Fibroblast of mammary gland (primary cell): ENCODE data around the gene TM9SF4.

ENCODE experiments used
- DNase-seq: peaks from one replicate; pipeline ENCODE4 v3.0.0-alpha.2; 2010; ENCODE audit warnings: low read depth
- H3K4me3 ChIP-seq: 2 replicates; pipeline ENCODE4 v1.5.1; 2011; ENCODE audit warnings: low read depth, mild to moderate bottlenecking, low read length, moderate library complexity; ENCODE audit not compliant: control insufficient read depth
- CTCF ChIP-seq: conservative IDR thresholded peaks from 2 replicates; pipeline ENCODE4 v1.5.1; 2011; ENCODE audit warnings: low read depth, low read length, inconsistent platforms; ENCODE audit not compliant: control insufficient read depth, insufficient read depth

TM9SF4 gene

GRCh38 chr20:32110727-32111126, 1.2 kb downstream of the TM9SF4 start:
- peak overlapping the region; percentile 82 for H3K4me3 ChIP-seq
- TF ChIP-seq CTCF = no peak
- no peak for DNase-seq

GRCh38 chr20:32111156-32111686, 1.7 kb downstream of the TM9SF4 start:
- DNase-seq = no peak
- H3K4me3 ChIP-seq = no peak overlapping the region
- TF ChIP-seq CTCF = no peak

GRCh38 chr20:32111753-32112152, 2.2 kb downstream of the TM9SF4 start:
- H3K4me3 ChIP-seq = no peak overlapping the region
- no peak for TF ChIP-seq CTCF
- no peak for DNase-seq

- H3K4me3 ChIP-seq = no peak overlapping the region
- no peak for TF ChIP-seq CTCF
- DNase-seq = no peak
These were observed 3.3 kb downstream of the TM9SF4 start for GRCh38 chr20:32112841-32113240.

- no peak for DNase-seq
- no peak for TF ChIP-seq CTCF
- H3K4me3 ChIP-seq = no peak overlapping the region
These were observed 4.2 kb downstream of the TM9SF4 start for GRCh38 chr20:32113591-32114260.

- no peak overlapping the region for H3K4me3 ChIP-seq
- TF ChIP-seq CTCF = no peak
- no peak for DNase-seq
These were observed 4.9 kb downstream of the TM9SF4 start for GRCh38 chr20:32114305-32114960.
